Common myeloid progenitor, CD34-positive (primary cell): Measurements from ENCODE around the gene CD300E.

Source experiments
- CTCF ChIA-PET: fragments of 350-600 bp; sonication (Branson Sonifier 250); formaldehyde crosslinking; loops from one replicate; lab custom pipeline; 2021; ENCODE audit warnings: antibody characterized with exemption; lab: Charles Lee
- POLR2A ChIA-PET: fragments of 350-600 bp; sonication (Branson Sonifier 250); formaldehyde crosslinking; loops from one replicate; lab custom pipeline; 2021; ENCODE audit warnings: antibody characterized with exemption; lab: Charles Lee
- DNase-seq, 3 donors: peaks; one replicate each; pipeline versions ENCODE4 v3.0.0 to v3.0.0-alpha.2; 2013
- H3K27ac ChIP-seq, 2 experiments: 1 replicate in 1 of 2; 2 replicates in 1 of 2; pipeline ENCODE4 v1.7.0; 2013; ENCODE audit warnings: inconsistent platforms in 2 of 2, low read length in 2 of 2, mild to moderate bottlenecking in 2 of 2, low read depth in 1 of 2, moderate library complexity in 1 of 2; ENCODE audit not compliant: severe bottlenecking in 2 of 2, insufficient read depth in 1 of 2, poor library complexity in 1 of 2
- H3K27me3 ChIP-seq, 5 experiments: replicated peaks in 2 of 5; 1 replicate in 3 of 5; 2 replicates in 2 of 5; pipeline versions ENCODE4 v1.6.1 to v1.7.0; 2013; ENCODE audit warnings: low read length in 4 of 5, mild to moderate bottlenecking in 2 of 5, moderate library complexity in 2 of 5, inconsistent platforms in 1 of 5; ENCODE audit not compliant: insufficient read depth in 5 of 5, control insufficient read depth in 4 of 5
- H3K36me3 ChIP-seq, 4 experiments: 1 replicate in 2 of 4; 2 replicates in 2 of 4; pipeline versions ENCODE4 v1.6.1 to v1.7.0; 2013; ENCODE audit warnings: low read length in 3 of 4, control low read depth in 1 of 4, mild to moderate bottlenecking in 1 of 4; ENCODE audit not compliant: control insufficient read depth in 4 of 4, insufficient read depth in 4 of 4
- H3K4me1 ChIP-seq, 4 experiments: 1 replicate in 3 of 4; 2 replicates in 1 of 4; pipeline versions ENCODE4 v1.6.1 to v1.7.1; 2013; ENCODE audit warnings: low read length in 3 of 4, mild to moderate bottlenecking in 3 of 4, control low read depth in 1 of 4, inconsistent platforms in 1 of 4, moderate library complexity in 1 of 4; ENCODE audit not compliant: control insufficient read depth in 4 of 4, insufficient read depth in 4 of 4; ENCODE audit errors: control extremely low read depth in 1 of 4
- H3K4me3 ChIP-seq, 7 experiments: 1 replicate in 4 of 7; 2 replicates in 3 of 7; pipeline versions ENCODE4 v1.5.1 to v1.7.0; 2013; ENCODE audit warnings: mild to moderate bottlenecking in 7 of 7, low read length in 6 of 7, moderate library complexity in 6 of 7, inconsistent platforms in 2 of 7, low read depth in 2 of 7, control low read depth in 1 of 7; ENCODE audit not compliant: insufficient read depth in 4 of 7, control insufficient read depth in 1 of 7; ENCODE audit errors: extremely low read depth in 1 of 7
- H3K9me3 ChIP-seq, 5 experiments: 1 replicate in 4 of 5; 2 replicates in 1 of 5; pipeline versions ENCODE4 v1.6.1 to v1.7.1; 2013; ENCODE audit warnings: low read length in 4 of 5, mild to moderate bottlenecking in 2 of 5, inconsistent platforms in 1 of 5, low read depth in 1 of 5, moderate library complexity in 1 of 5; ENCODE audit not compliant: control insufficient read depth in 4 of 5, insufficient read depth in 2 of 5; ENCODE audit errors: control extremely low read depth in 1 of 5
- WGBS: methylation state at CpG from one replicate; pipeline ENCODE4 v1.1.5; 2013; ENCODE audit not compliant: insufficient coverage; 5-methylcytosine and 5-hydroxymethylcytosine counted together

CD300E gene

GRCh38 chr17:74604761-74605160, 18.8 kb downstream of the CD300E start:
- Histone ChIP-seq H3K4me3 (no peak overlapping the region), H3K27ac (no peak overlapping the region), H3K27me3 (no peaks in the 10 kb centered on the region), H3K9me3 (peaks cover 0 to 6% (median 0%) of the 10 kb centered on the region in 5 experiments), H3K4me1 (peaks cover 5 to 37% (median 12%) of the 10 kb centered on the region in 4 experiments), H3K36me3 (no peaks in the 10 kb centered on the region)
- ChIA-PET POLR2A (no interaction called here), CTCF (interaction anchor here (1.1 to 5.0 kb wide), 6 partner anchors 13 to 237 kb away, joined by 3 to 27 read pairs (median 6); partner anchors contain the start of genes CD300H, CD300LD and GPR142)
- 97% methylated on average over 9 of the region's 10 CpGs for WGBS
- DNase-seq: no peak

GRCh38 chr17:74604200-74604599, 19.3 kb downstream of the CD300E start:
- Histone ChIP-seq H3K9me3 (peaks cover 0 to 6% (median 0%) of the 10 kb centered on the region in 5 experiments), H3K27me3 (no peaks in the 10 kb centered on the region), H3K4me3 (no peak overlapping the region), H3K27ac (no peak overlapping the region), H3K36me3 (no peaks in the 10 kb centered on the region), H3K4me1 (peaks cover 5 to 41% (median 18%) of the 10 kb centered on the region in 4 experiments)
- POLR2A ChIA-PET: interaction anchor here (1.6 kb wide), 1 partner anchor 58 kb away, joined by 3 read pairs; the partner anchor contains the start of gene CD300C
- DNase-seq: no peak
- WGBS: 88% methylated on average over 6 of the region's 6 CpGs
- CTCF ChIA-PET: interaction anchor here (0.6 to 5.0 kb wide), 14 partner anchors 13 to 303 kb away, joined by 3 to 27 read pairs (median 4); partner anchors contain the start of genes CD300H and CD300LD

- POLR2A ChIA-PET: interaction anchor here (0.6 to 1.6 kb wide), 3 partner anchors 8 to 58 kb away, joined by 3 read pairs; partner anchors contain the start of gene CD300C
- H3K9me3 ChIP-seq: peaks cover 0 to 6% (median 0%) of the 10 kb centered on the region in 5 experiments
- CTCF ChIA-PET: interaction anchor here (0.6 to 5.0 kb wide), 26 partner anchors 12 to 303 kb away, joined by 3 to 27 read pairs (median 4); partner anchors contain the start of genes CD300H, CD300LB and CD300LD
- no peaks in the 10 kb centered on the region for H3K36me3 ChIP-seq
- H3K27me3 ChIP-seq: no peaks in the 10 kb centered on the region
- no peak overlapping the region for H3K27ac ChIP-seq
- no peak overlapping the region for H3K4me3 ChIP-seq
- 95% methylated on average over 4 of the region's 5 CpGs for WGBS
- DNase-seq: no peak
- peaks cover 9 to 46% (median 22%) of the 10 kb centered on the region in 4 experiments for H3K4me1 ChIP-seq
Observed at GRCh38 chr17:74603746-74604145, 19.8 kb downstream of the CD300E start.

- Histone ChIP-seq H3K4me1 (peaks cover 12 to 50% (median 27%) of the 10 kb centered on the region in 4 experiments), H3K27ac (no peak overlapping the region), H3K36me3 (no peaks in the 10 kb centered on the region), H3K9me3 (peaks cover 0 to 6% (median 0%) of the 10 kb centered on the region in 5 experiments), H3K4me3 (no peak overlapping the region), H3K27me3 (no peaks in the 10 kb centered on the region)
- 52% methylated on average over 5 of the region's 6 CpGs for WGBS
- ChIA-PET CTCF (interaction anchor here (0.7 to 5.0 kb wide), 28 partner anchors 8 to 302 kb away, joined by 3 to 27 read pairs (median 4); partner anchors contain the start of genes CD300H, CD300LB and CD300LD), POLR2A (interaction anchor here (0.6 to 1.6 kb wide), 3 partner anchors 9 to 57 kb away, joined by 3 read pairs; partner anchors contain the start of gene CD300C)
- peak in 2 of 3 donors; percentile 29 to 37 for DNase-seq
Observed at GRCh38 chr17:74603037-74603635, 20.4 kb downstream of the CD300E start.

- H3K4me1 ChIP-seq: peaks cover 12 to 50% (median 27%) of the 10 kb centered on the region in 4 experiments
Observed at GRCh38 chr17:74601944-74602572, 21.5 kb downstream of the CD300E start.

GRCh38 chr17:74599448-74599939, 24.0 kb downstream of the CD300E start:
- WGBS: 17% methylated on average over 6 of the region's 10 CpGs
- Histone ChIP-seq H3K27ac (no peak overlapping the region), H3K36me3 (no peaks in the 10 kb centered on the region), H3K27me3 (no peaks in the 10 kb centered on the region), H3K4me1 (peaks cover 12 to 47% (median 27%) of the 10 kb centered on the region in 4 experiments), H3K4me3 (no peak overlapping the region), H3K9me3 (no peaks in the 10 kb centered on the region)
- peak; percentile 61 to 89 (median 86) for DNase-seq
- ChIA-PET POLR2A (interaction anchor here (0.7 kb wide), 2 partner anchors 67 to 141 kb away, joined by 3 to 6 read pairs; no protein-coding TSS in a partner anchor), CTCF (interaction anchor here (1.1 to 2.6 kb wide), 6 partner anchors 8 to 54 kb away, joined by 3 to 9 read pairs (median 6); partner anchors contain the start of genes CD300C and CD300LD)

More at GRCh38 chr17:74601944-74602572, 21.5 kb downstream of the CD300E start:
- peak; percentile 48 to 68 (median 62) for DNase-seq
- H3K36me3 ChIP-seq: no peaks in the 10 kb centered on the region
- WGBS: 77% methylated on average over 5 of the region's 12 CpGs
- no peaks in the 10 kb centered on the region for H3K27me3 ChIP-seq
- CTCF ChIA-PET: interaction anchor here (0.8 to 5.0 kb wide), 13 partner anchors 9 to 197 kb away, joined by 3 to 27 read pairs (median 8); partner anchors contain the start of genes CD300H, CD300LB and CD300LD
- H3K9me3 ChIP-seq: peaks cover 0 to 3% (median 0%) of the 10 kb centered on the region in 5 experiments
- no peak overlapping the region for H3K27ac ChIP-seq
- H3K4me3 ChIP-seq: no peak overlapping the region
- POLR2A ChIA-PET: no interaction called here
